Astrocyte (in vitro differentiated cells and primary cell): ENCODE results near the gene ADAMTS16. TPM values are rescaled to one million over a fixed set of nuclear protein-coding genes. Genes with fewer than 3 reads are reported as not detected.

ENCODE experiments used
- DNase-seq: peaks from one replicate; pipeline ENCODE4 v3.0.0-alpha.2; 2010; ENCODE audit warnings: low read depth
- FAIRE-seq: peaks from 2 replicates; lab custom pipeline; 2011; peaks lifted over from hg19 to GRCh38; lab: Jason Lieb, UNC
- H2AFZ ChIP-seq: 2 replicates; pipeline ENCODE4 v1.6.0; 2012; ENCODE audit warnings: low read depth, low read length, inconsistent platforms
- H3K27ac ChIP-seq: 2 replicates; pipeline ENCODE4 v1.5.1; 2011; ENCODE audit warnings: low read depth, low read length, inconsistent platforms
- H3K27me3 ChIP-seq: 2 replicates; pipeline ENCODE4 v1.6.0; 2011; ENCODE audit warnings: low read length, inconsistent platforms; ENCODE audit not compliant: insufficient read depth
- H3K36me3 ChIP-seq: 2 replicates; pipeline ENCODE4 v1.5.1; 2011; ENCODE audit warnings: low read length, inconsistent platforms; ENCODE audit not compliant: insufficient read depth
- H3K4me1 ChIP-seq: 2 replicates; pipeline ENCODE4 v1.5.1; 2011; ENCODE audit warnings: low read length, inconsistent platforms; ENCODE audit not compliant: insufficient read depth
- H3K4me2 ChIP-seq: 2 replicates; pipeline ENCODE4 v1.6.0; 2012; ENCODE audit warnings: low read length, inconsistent platforms
- H3K4me3 ChIP-seq: 2 replicates; pipeline ENCODE4 v1.5.1; 2011; ENCODE audit warnings: low read depth, mild to moderate bottlenecking, low read length, inconsistent platforms; ENCODE audit not compliant: insufficient read depth
- H3K79me2 ChIP-seq: 2 replicates; pipeline ENCODE4 v1.6.0; 2012; ENCODE audit warnings: mild to moderate bottlenecking, low read length, inconsistent platforms; ENCODE audit not compliant: insufficient read depth
- H3K9ac ChIP-seq: 2 replicates; pipeline ENCODE4 v1.6.0; 2012; ENCODE audit warnings: mild to moderate bottlenecking, low read length, inconsistent platforms
- H3K9me3 ChIP-seq: 2 replicates; pipeline ENCODE4 v1.5.1; 2012; ENCODE audit warnings: low read depth, mild to moderate bottlenecking, low read length, inconsistent platforms; ENCODE audit not compliant: insufficient read depth
- H4K20me1 ChIP-seq: 2 replicates; pipeline ENCODE4 v1.6.0; 2012; ENCODE audit warnings: low read length, inconsistent platforms; ENCODE audit not compliant: insufficient read depth
- H3K27ac Mint-ChIP-seq: one replicate; pipeline ENCODE4 v1.8.0; 2021; ENCODE audit warnings: mild to moderate bottlenecking, mixed read lengths; ENCODE audit not compliant: unreplicated experiment
- H3K27me3 Mint-ChIP-seq: one replicate; pipeline ENCODE4 v1.8.0; 2021; ENCODE audit warnings: low read depth, mixed read lengths; ENCODE audit not compliant: unreplicated experiment
- H3K36me3 Mint-ChIP-seq: one replicate; pipeline ENCODE4 v1.8.0; 2021; ENCODE audit warnings: low read depth, mixed read lengths; ENCODE audit not compliant: unreplicated experiment
- H3K4me1 Mint-ChIP-seq: one replicate; pipeline ENCODE4 v1.8.0; 2021; ENCODE audit warnings: low read depth, mixed read lengths; ENCODE audit not compliant: unreplicated experiment
- H3K4me3 Mint-ChIP-seq: one replicate; pipeline ENCODE4 v1.8.0; 2021; ENCODE audit warnings: mild to moderate bottlenecking, moderate library complexity, mixed read lengths; ENCODE audit not compliant: unreplicated experiment
- H3K9me3 Mint-ChIP-seq: one replicate; pipeline ENCODE4 v1.8.0; 2021; ENCODE audit warnings: mild to moderate bottlenecking, mixed read lengths; ENCODE audit not compliant: unreplicated experiment
- CTCF ChIP-seq: IDR thresholded peaks from 2 replicates; pipeline ENCODE4 v1.5.1; 2011; ENCODE audit warnings: low read depth, mild to moderate bottlenecking, inconsistent platforms, low read length, moderate library complexity; ENCODE audit not compliant: insufficient read depth
- EZH2 ChIP-seq: IDR thresholded peaks from 2 replicates; pipeline ENCODE4 v1.6.1; 2012; ENCODE audit warnings: mild to moderate bottlenecking, low read length, inconsistent platforms; ENCODE audit not compliant: insufficient read depth
- total RNA-seq: library from RNA; stranded (reverse); gene quantifications from 2 replicates; pipeline ENCODE4 v1.2.1, GENCODE V29; 2021

ADAMTS16 gene
- total RNA-seq, 1 donor from 2014 or later = 5.7 TPM

DNA sequence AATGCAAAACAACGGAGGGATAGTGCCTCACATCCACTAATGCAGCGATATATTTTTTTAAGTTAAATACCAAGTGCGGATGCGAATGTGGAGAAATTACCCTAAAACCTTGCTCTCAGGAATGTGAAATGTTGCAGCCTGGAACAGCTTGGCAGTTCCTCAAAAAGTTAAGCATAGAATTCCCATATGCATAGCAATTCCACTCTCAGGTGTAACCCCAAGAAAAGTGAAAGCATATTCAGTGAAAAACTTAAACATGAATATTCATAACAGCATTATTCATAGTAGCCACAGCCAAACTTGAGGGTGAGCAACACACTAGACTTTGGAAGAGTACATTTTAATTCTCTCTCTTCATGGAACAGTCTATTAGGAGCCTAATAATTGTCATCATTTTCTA is 199.1 kb downstream of the ADAMTS16 start:
- Histone ChIP-seq H3K79me2 (no peaks in the 10 kb centered on the region), H3K27me3 (no peaks in the 10 kb centered on the region), H3K4me3 (no peak overlapping the region), H4K20me1 (no peaks in the 10 kb centered on the region), H3K9me3 (no peaks in the 10 kb centered on the region), H3K4me1 (peaks cover 63% of the 10 kb centered on the region), H2AFZ (no peak overlapping the region), H3K9ac (no peak overlapping the region), H3K36me3 (no peaks in the 10 kb centered on the region), H3K4me2 (no peak overlapping the region), H3K27ac (peak overlapping the region; percentile 91)
- Mint-ChIP-seq H3K9me3 (peaks cover 4% of the 10 kb centered on the region), H3K4me3 (no peak overlapping the region), H3K36me3 (peaks cover 3% of the 10 kb centered on the region), H3K27me3 (no peaks in the 10 kb centered on the region), H3K4me1 (peaks cover 57% of the 10 kb centered on the region), H3K27ac (no peak overlapping the region)
- FAIRE-seq = no peak
- TF ChIP-seq CTCF (no peak), EZH2 (no peak)
- DNase-seq = no peak

DNA sequence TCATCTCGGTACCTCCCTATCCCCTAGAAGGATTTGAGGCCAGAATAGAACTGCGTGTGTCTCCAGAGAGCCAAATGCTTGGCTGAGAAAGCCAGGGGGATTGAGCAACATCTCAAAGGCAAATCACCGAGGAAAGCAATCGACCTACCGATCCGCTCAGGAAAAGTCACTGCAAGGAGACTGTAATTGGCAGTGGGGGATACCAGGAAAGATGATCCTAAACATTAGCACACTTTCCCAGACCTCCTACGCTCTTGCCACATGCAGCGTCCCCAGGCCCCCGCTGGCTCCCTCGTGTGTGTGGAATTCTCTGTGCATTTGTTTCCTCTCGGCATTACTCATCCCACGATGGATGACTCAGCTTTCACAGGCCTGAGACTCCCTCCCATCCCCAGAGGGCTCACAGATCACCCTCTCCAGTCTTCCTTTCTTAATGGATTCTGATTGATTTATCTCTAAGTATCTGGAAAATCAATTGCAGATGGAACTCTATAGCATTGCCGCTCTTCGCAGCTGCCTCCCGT is 200.1 kb downstream of the ADAMTS16 start:
- Histone ChIP-seq H3K79me2 (no peaks in the 10 kb centered on the region), H4K20me1 (no peaks in the 10 kb centered on the region), H3K36me3 (no peaks in the 10 kb centered on the region), H3K4me1 (peaks cover 55% of the 10 kb centered on the region), H3K9ac (peak overlapping the region; percentile 73), H3K4me2 (peak overlapping the region; percentile 65), H3K27me3 (no peaks in the 10 kb centered on the region), H2AFZ (peak overlapping the region; percentile 45), H3K27ac (peak overlapping the region; percentile 91), H3K9me3 (no peaks in the 10 kb centered on the region), H3K4me3 (no peak overlapping the region)
- no peaks in the 10 kb centered on the region for H3K27me3 Mint-ChIP-seq
- H3K4me3 Mint-ChIP-seq = no peak overlapping the region
- peaks cover 49% of the 10 kb centered on the region for H3K4me1 Mint-ChIP-seq
- peak overlapping the region; percentile 99 for H3K27ac Mint-ChIP-seq
- TF ChIP-seq EZH2 (no peak), CTCF (peak; percentile 79)
- DNase-seq (peak; percentile 95), FAIRE-seq (peak; percentile 100)
- no peaks in the 10 kb centered on the region for H3K36me3 Mint-ChIP-seq
- peaks cover 1% of the 10 kb centered on the region for H3K9me3 Mint-ChIP-seq

DNA sequence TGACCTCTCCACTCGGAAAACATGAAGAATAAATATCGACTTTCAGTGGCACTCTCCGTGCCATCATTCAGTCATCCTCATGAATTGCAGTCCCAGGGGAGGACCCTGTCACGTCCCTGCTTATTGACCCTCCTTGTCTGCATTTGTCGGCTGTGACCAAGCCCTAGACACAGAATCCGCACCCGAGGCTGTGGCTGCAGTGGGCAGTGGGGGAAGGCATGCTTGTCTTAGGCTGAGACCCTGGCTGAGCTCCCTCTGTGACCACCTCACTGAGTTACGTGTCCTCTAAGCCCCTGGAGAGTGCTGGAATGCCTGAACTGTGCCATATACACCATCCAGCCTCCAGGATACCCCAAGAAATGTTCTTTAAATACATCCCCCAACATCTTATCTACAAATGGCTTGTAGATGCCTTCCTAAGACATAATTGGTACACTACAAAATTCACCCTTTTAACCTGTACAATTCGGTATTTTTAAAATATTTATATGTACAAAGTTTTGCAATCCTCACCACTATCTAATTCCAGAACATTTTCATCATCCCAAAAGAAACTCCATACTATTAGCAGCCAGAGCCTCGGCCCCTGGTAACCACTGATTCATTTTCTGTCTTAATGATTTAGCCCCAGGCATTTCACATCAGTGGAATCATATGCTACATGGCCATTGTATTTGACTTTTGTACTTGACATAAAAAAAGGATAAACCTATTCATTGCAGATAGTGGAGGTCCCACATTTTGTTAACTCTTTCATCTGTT is 201.6 kb downstream of the ADAMTS16 start:
- H3K79me2 ChIP-seq = no peaks in the 10 kb centered on the region
- H3K36me3 ChIP-seq = no peaks in the 10 kb centered on the region
- H4K20me1 ChIP-seq = no peaks in the 10 kb centered on the region
- H3K9ac ChIP-seq = no peak overlapping the region
- no peaks in the 10 kb centered on the region for H3K36me3 Mint-ChIP-seq
- DNase-seq = peak; percentile 58
- peaks cover 44% of the 10 kb centered on the region for H3K4me1 ChIP-seq
- no peaks in the 10 kb centered on the region for H3K9me3 ChIP-seq
- FAIRE-seq = no peak
- no peak overlapping the region for H3K4me3 Mint-ChIP-seq
- peak overlapping the region; percentile 29 for H3K27ac Mint-ChIP-seq
- no peak overlapping the region for H2AFZ ChIP-seq
- no peaks in the 10 kb centered on the region for H3K27me3 Mint-ChIP-seq
- H3K27ac ChIP-seq = peak overlapping the region; percentile 91
- H3K4me1 Mint-ChIP-seq = peaks cover 34% of the 10 kb centered on the region
- H3K27me3 ChIP-seq = no peaks in the 10 kb centered on the region
- H3K9me3 Mint-ChIP-seq = peaks cover 1% of the 10 kb centered on the region
- no peak overlapping the region for H3K4me2 ChIP-seq
- no peak for TF ChIP-seq EZH2
- H3K4me3 ChIP-seq = no peak overlapping the region
